Gastroesophageal sphincter (tissue), 3 donors: ENCODE results near the gene PNLDC1.

Source experiments
- EP300 ChIP-seq: sonication (generic); formaldehyde crosslinking; IDR thresholded peaks from one replicate; pipeline ENCODE4 v1.6.1; 2017; ENCODE audit warnings: antibody characterized with exemption, mild to moderate bottlenecking
- POLR2A ChIP-seq, 2 donors: fragments of 450-650 bp; IDR thresholded peaks; one replicate each; pipeline ENCODE4 v1.6.1; 2017; ENCODE audit warnings: antibody characterized with exemption in 2 of 2, mild to moderate bottlenecking in 2 of 2, moderate library complexity in 1 of 2
- TF ChIP-seq, protein P1 (sequence below), 4 experiments: fragments of 200-600 bp in 2 of 4; fragments of 450-650 bp in 2 of 4; sonication (generic) in 1 of 4; IDR thresholded peaks; one replicate each; pipeline ENCODE4 v1.5.1; 2017 to 2019; ENCODE audit warnings: antibody characterized with exemption in 4 of 4, mild to moderate bottlenecking in 2 of 4, moderate library complexity in 2 of 4

DNA sequence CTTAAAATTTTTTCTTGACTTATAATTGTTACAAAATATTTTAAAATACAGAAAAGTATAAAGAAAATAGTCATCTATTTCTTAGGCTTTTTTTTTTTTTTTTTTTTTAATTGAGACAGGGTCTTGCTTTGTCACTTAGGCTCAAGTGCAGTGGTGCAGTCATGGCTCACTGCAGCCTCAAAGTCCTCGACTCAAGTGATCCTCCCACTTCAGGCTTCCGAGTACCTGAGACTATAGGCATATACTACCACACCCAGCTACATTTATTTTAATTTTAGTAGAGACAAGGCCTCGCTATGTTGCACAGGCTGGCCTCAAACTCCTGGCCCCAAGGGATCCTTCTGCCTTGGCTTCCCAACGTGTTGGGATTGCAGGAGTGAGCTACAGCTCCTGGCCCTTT is 43.6 kb upstream of the PNLDC1 start:
- TF ChIP-seq, protein P1, sequence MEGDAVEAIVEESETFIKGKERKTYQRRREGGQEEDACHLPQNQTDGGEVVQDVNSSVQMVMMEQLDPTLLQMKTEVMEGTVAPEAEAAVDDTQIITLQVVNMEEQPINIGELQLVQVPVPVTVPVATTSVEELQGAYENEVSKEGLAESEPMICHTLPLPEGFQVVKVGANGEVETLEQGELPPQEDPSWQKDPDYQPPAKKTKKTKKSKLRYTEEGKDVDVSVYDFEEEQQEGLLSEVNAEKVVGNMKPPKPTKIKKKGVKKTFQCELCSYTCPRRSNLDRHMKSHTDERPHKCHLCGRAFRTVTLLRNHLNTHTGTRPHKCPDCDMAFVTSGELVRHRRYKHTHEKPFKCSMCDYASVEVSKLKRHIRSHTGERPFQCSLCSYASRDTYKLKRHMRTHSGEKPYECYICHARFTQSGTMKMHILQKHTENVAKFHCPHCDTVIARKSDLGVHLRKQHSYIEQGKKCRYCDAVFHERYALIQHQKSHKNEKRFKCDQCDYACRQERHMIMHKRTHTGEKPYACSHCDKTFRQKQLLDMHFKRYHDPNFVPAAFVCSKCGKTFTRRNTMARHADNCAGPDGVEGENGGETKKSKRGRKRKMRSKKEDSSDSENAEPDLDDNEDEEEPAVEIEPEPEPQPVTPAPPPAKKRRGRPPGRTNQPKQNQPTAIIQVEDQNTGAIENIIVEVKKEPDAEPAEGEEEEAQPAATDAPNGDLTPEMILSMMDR (IDR thresholded peaks at IDR 0.05): no peak
- TF ChIP-seq POLR2A (IDR thresholded peaks at IDR 0.05): no peak
- TF ChIP-seq EP300: no peak
